IMR-90 (cell line): ENCODE data around the gene DGLUCY. TPM values are rescaled to one million over a fixed set of nuclear protein-coding genes. Genes with fewer than 3 reads are reported as not detected.
A peak's percentile ranks its signal among the peaks of the same experiment; 100 is the strongest.

Source experiments
- ATAC-seq: fragments of 200-7000 bp; cut with Tn5 transposase; 2 replicates; pipeline ENCODE4 v1.9.1; 2020; ENCODE audit warnings: low read depth, mild to moderate bottlenecking, moderate library complexity
- BruUV-seq: library from RNA; stranded (reverse); fragments of 400-500 nt; replicated peaks from 2 replicates; lab custom pipeline; 2021; lab: Mats Ljungman, UMichigan
- CTCF ChIA-PET: fragments of 300-600 bp; formaldehyde crosslinking; extraction: SDS; loops from one replicate; lab custom pipeline; 2021; ENCODE audit warnings: antibody characterized with exemption; lab: Yijun Ruan, JAX
- POLR2A ChIA-PET: fragments of 300-600 bp; sonication (Branson Sonifier 250); formaldehyde crosslinking; loops from one replicate; lab custom pipeline; 2022; ENCODE audit warnings: antibody characterized with exemption; ENCODE audit not compliant: unreplicated experiment; lab: Charles Lee
- DNase-seq: peaks from one replicate; pipeline ENCODE4 v3.0.0; 2013
- H2AFZ ChIP-seq: replicated peaks from 2 replicates; pipeline ENCODE3; 2013; ENCODE audit warnings: low read length, mild to moderate bottlenecking; ENCODE audit not compliant: poor library complexity
- H2AK5ac ChIP-seq: 2 replicates; pipeline ENCODE4 v1.6.1; 2013; ENCODE audit warnings: low read depth, low read length, inconsistent platforms
- H2AK9ac ChIP-seq: replicated peaks from 2 replicates; pipeline ENCODE3; 2013; ENCODE audit warnings: mild to moderate bottlenecking, low read depth, low read length, moderate library complexity; ENCODE audit not compliant: poor library complexity
- H2BK120ac ChIP-seq: 2 replicates; pipeline ENCODE4 v1.6.1; 2013; ENCODE audit warnings: low read depth, low read length, inconsistent platforms
- H2BK15ac ChIP-seq: 3 replicates; pipeline ENCODE4 v1.6.1; 2013; ENCODE audit warnings: low read depth, low read length, inconsistent platforms
- H2BK20ac ChIP-seq: 2 replicates; pipeline ENCODE4 v1.6.1; 2013; ENCODE audit warnings: low read depth, mild to moderate bottlenecking, inconsistent platforms, low read length, moderate library complexity
- H2BK5ac ChIP-seq: 2 replicates; pipeline ENCODE4 v1.6.1; 2013; ENCODE audit warnings: mild to moderate bottlenecking, low read depth, low read length, inconsistent platforms; ENCODE audit not compliant: poor library complexity, severe bottlenecking
- H3K14ac ChIP-seq: replicated peaks from 2 replicates; pipeline ENCODE4 v1.6.1; 2013; ENCODE audit warnings: low read depth, low read length, inconsistent platforms
- H3K18ac ChIP-seq: 2 replicates; pipeline ENCODE4 v1.6.1; 2013; ENCODE audit warnings: low read depth, low read length, control low read depth
- H3K23ac ChIP-seq: 2 replicates; pipeline ENCODE4 v1.6.1; 2013; ENCODE audit warnings: low read depth, low read length, inconsistent platforms
- H3K27ac ChIP-seq: 2 replicates; pipeline ENCODE4 v1.5.1; 2013; ENCODE audit warnings: mild to moderate bottlenecking, control low read depth, low read length; ENCODE audit not compliant: insufficient read depth
- H3K27me3 ChIP-seq: 2 replicates; pipeline ENCODE4 v1.6.1; 2013; ENCODE audit warnings: low read length; ENCODE audit not compliant: control insufficient read depth, insufficient read depth
- H3K36me3 ChIP-seq: 2 replicates; pipeline ENCODE4 v1.6.1; 2013; ENCODE audit warnings: low read length, mixed read lengths; ENCODE audit not compliant: control insufficient read depth, insufficient read depth
- H3K4ac ChIP-seq: 2 replicates; pipeline ENCODE4 v1.6.1; 2013; ENCODE audit warnings: low read depth, low read length, inconsistent platforms
- H3K4me1 ChIP-seq: 2 replicates; pipeline ENCODE4 v1.6.1; 2013; ENCODE audit warnings: low read length, mixed read lengths; ENCODE audit not compliant: control insufficient read depth, insufficient read depth
- H3K4me2 ChIP-seq: 2 replicates; pipeline ENCODE4 v1.6.1; 2013; ENCODE audit warnings: low read depth, mild to moderate bottlenecking, control low read depth, low read length, moderate library complexity
- H3K4me3 ChIP-seq: 2 replicates; pipeline ENCODE4 v1.5.1; 2013; ENCODE audit warnings: low read depth, mild to moderate bottlenecking, control low read depth, low read length, moderate library complexity; ENCODE audit not compliant: insufficient read depth
- H3K56ac ChIP-seq: 2 replicates; pipeline ENCODE4 v1.6.1; 2013; ENCODE audit warnings: low read length, inconsistent platforms; ENCODE audit not compliant: insufficient read depth; ENCODE audit errors: extremely low read depth
- H3K79me1 ChIP-seq, 2 experiments: 2 replicates each; pipeline ENCODE4 v1.6.1; 2013; ENCODE audit warnings: low read length in 2 of 2, inconsistent platforms in 1 of 2, low read depth in 1 of 2
- H3K9ac ChIP-seq: 2 replicates; pipeline ENCODE4 v1.6.1; 2013; ENCODE audit warnings: low read depth, low read length, control low read depth
- H3K9me1 ChIP-seq: 2 replicates; pipeline ENCODE4 v1.6.1; 2013; ENCODE audit warnings: low read length, inconsistent platforms; ENCODE audit not compliant: insufficient read depth
- H3K9me3 ChIP-seq: 2 replicates; pipeline ENCODE4 v1.6.1; 2013; ENCODE audit warnings: low read length; ENCODE audit not compliant: control insufficient read depth, insufficient read depth
- H4K20me1 ChIP-seq: 2 replicates; pipeline ENCODE4 v1.6.1; 2013; ENCODE audit warnings: low read length, inconsistent platforms; ENCODE audit not compliant: insufficient read depth
- H4K5ac ChIP-seq: 2 replicates; pipeline ENCODE4 v1.6.1; 2013; ENCODE audit warnings: mild to moderate bottlenecking, low read depth, low read length, control low read depth
- H4K8ac ChIP-seq, 2 experiments: 2 replicates each; pipeline ENCODE4 v1.6.1; 2013; ENCODE audit warnings: low read depth in 2 of 2, low read length in 2 of 2, control low read depth in 1 of 2, inconsistent platforms in 1 of 2
- H4K91ac ChIP-seq: 2 replicates; pipeline ENCODE4 v1.6.1; 2013; ENCODE audit warnings: low read depth, low read length, inconsistent platforms; ENCODE audit not compliant: insufficient read depth
- CEBPB ChIP-seq: IDR thresholded peaks from 2 replicates; pipeline ENCODE4 v1.6.1; 2012; ENCODE audit warnings: low read depth, low read length, improper control_type of control experiment
- CTCF ChIP-seq: conservative IDR thresholded peaks from 2 replicates; pipeline ENCODE4 v1.5.1; 2012; ENCODE audit warnings: mild to moderate bottlenecking, low read depth, low read length, improper control_type of control experiment
- FOS ChIP-seq: fragments of 150-350 bp; IDR thresholded peaks from 2 replicates; pipeline ENCODE4 v1.6.1; 2016; ENCODE audit warnings: low read depth, low read length
- MAFK ChIP-seq: IDR thresholded peaks from 2 replicates; pipeline ENCODE4 v1.6.1; 2012; ENCODE audit warnings: low read depth, low read length, improper control_type of control experiment
- MAZ ChIP-seq: IDR thresholded peaks from 2 replicates; pipeline ENCODE4 v1.6.1; 2012; ENCODE audit warnings: low read depth, mild to moderate bottlenecking, low read length, improper control_type of control experiment, moderate library complexity, borderline replicate concordance
- MXI1 ChIP-seq: IDR thresholded peaks from 2 replicates; pipeline ENCODE4 v1.6.1; 2012; ENCODE audit warnings: low read depth, mild to moderate bottlenecking, low read length, moderate library complexity, borderline replicate concordance
- NFE2L2 ChIP-seq: fragments of 150-350 bp; IDR thresholded peaks from 2 replicates; pipeline ENCODE4 v1.6.1; 2016; ENCODE audit warnings: low read depth, mild to moderate bottlenecking, low read length
- RCOR1 ChIP-seq: IDR thresholded peaks from 2 replicates; pipeline ENCODE4 v1.6.1; 2012; ENCODE audit warnings: mild to moderate bottlenecking, low read length, improper control_type of control experiment; ENCODE audit not compliant: insufficient replicate concordance
- RFX5 ChIP-seq: IDR thresholded peaks from 2 replicates; pipeline ENCODE4 v1.8.0; 2012; ENCODE audit warnings: low read depth, mild to moderate bottlenecking, low read length, moderate library complexity
- SMC3 ChIP-seq: fragments of 150-350 bp; IDR thresholded peaks from 2 replicates; pipeline ENCODE4 v1.6.1; 2016; ENCODE audit warnings: low read depth, mild to moderate bottlenecking, antibody characterized with exemption, low read length, moderate library complexity
- WGBS, 2 experiments: methylation state at CpG; one replicate each; pipeline versions ENCODE4 v1.1.5 to v1.1.7; 2013; ENCODE audit warnings: missing lambda C conversion rate in 2 of 2; ENCODE audit not compliant: insufficient read length in 1 of 2; ENCODE audit errors: extremely low coverage in 2 of 2; 5-methylcytosine and 5-hydroxymethylcytosine counted together
- dilution Hi-C: fragments of 300-500 bp; cut with HindIII; formaldehyde crosslinking; loops from one replicate; pipeline ENCODE4 v1.14.3; 2018; ENCODE audit warnings: low sequenced_read_pairs; ENCODE audit not compliant: unreplicated experiment
- in situ Hi-C: fragments of 300-500 bp; cut with MboI; formaldehyde crosslinking; loops from 3 replicates; pipeline ENCODE4 v1.14.3; 2019; ENCODE audit warnings: low sequenced_read_pairs, inconsistent platforms, mixed read lengths
- intact Hi-C: fragments of 100-400 bp; cut with micrococcal nuclease; formaldehyde crosslinking; loops from 2 replicates; pipeline ENCODE4 v1.10.0; 2022
- polyA plus RNA-seq, 3 experiments: library from polyadenylated mRNA; depleted of rRNA; stranded (reverse); fragments of >200 nt; gene quantifications; 2 replicates each; pipeline ENCODE4 v1.2.3, GENCODE V29; 2012; ENCODE audit warnings: low replicate concordance in 1 of 3
- total RNA-seq: library from RNA; depleted of rRNA; stranded (reverse); fragments of >200 nt; gene quantifications from 2 replicates; pipeline ENCODE4 v1.2.3, GENCODE V29; 2012
- TF ChIP-seq, protein P1 (sequence below): fragments of 150-350 bp; IDR thresholded peaks from 2 replicates; pipeline ENCODE4 v1.6.1; 2017; ENCODE audit warnings: mild to moderate bottlenecking, antibody characterized with exemption, low read length, low read depth

DGLUCY gene
- total and polyA plus RNA-seq, 2 of the 4 experiments (the other 2 are of a cell fraction), result 8.5 to 13.3 TPM

DNA sequence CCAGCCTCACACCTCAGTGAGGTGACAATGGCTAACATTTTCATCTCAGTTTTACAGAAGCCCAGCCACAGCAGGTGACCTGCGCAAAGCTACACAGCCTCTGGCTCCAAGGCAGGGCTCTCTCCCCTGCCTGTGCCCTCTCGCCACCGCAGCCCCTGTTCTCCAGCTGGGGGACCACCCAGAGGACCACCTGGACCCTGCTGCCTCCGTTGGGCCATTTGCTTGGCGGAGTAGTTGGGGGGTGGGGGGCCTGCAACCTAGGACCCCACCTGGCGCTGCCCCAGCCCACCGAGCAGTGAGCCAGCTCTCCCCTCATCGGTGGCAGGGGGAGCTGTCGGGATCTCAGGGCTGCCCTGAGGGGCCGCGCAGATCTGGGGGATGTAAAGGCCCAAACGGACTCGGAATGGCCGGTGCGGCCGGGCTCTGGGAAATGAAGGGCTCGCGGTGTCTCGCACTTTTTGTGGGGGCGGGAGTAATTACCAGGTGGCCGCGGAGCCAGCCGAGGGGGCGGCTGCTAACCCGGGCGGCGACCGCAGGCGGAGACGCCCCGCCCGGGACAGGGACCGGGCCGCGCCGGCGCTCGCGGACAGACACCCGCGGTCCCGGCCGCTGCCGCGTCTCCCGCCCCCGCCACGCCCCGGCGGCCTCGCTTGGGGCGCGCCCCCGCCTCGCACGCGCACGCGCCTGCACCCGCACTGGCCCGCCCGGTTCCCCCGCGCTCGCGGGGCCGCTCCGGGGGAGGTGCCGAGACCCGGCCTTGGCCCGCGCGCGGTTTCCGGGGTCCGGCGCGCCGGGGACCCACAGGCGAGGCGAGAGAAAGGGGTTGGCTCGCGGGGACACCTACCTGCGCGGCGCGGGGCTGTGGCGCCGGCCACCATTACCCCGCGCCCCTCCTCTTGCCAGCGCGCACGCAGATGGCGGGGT lies 139.3 kb downstream of the DGLUCY start (continued):
- TF ChIP-seq, protein P1, sequence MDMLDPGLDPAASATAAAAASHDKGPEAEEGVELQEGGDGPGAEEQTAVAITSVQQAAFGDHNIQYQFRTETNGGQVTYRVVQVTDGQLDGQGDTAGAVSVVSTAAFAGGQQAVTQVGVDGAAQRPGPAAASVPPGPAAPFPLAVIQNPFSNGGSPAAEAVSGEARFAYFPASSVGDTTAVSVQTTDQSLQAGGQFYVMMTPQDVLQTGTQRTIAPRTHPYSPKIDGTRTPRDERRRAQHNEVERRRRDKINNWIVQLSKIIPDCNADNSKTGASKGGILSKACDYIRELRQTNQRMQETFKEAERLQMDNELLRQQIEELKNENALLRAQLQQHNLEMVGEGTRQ, result no peak

GRCh38 chr14:91253795-91254323 lies 140.0 kb downstream of the DGLUCY start:
- ChIA-PET CTCF (no interaction called here), POLR2A (no interaction called here)
- 0 out of 2 replicates have a peak, but pooled peaks cover 5% of the 10 kb centered on the region for H3K9me1 ChIP-seq
- dilution Hi-C loops, result no loop called here
- H4K8ac ChIP-seq, result no peak overlapping the region
- DNase-seq (no peak), ATAC-seq (no peak; the same call in 1 of the 2 replicates)
- H2AK5ac ChIP-seq, result no peak overlapping the region
- no peak overlapping the region for H3K18ac ChIP-seq
- no peaks in the 10 kb centered on the region for H3K79me1 ChIP-seq
- no TSS peak for BruUV-seq
- no peak overlapping the region for H3K4ac ChIP-seq
- no peaks in the 10 kb centered on the region for H3K9me3 ChIP-seq
- H3K27ac ChIP-seq, result no peak overlapping the region
- intact Hi-C loops, result no loop called here
- no peak overlapping the region for H3K9ac ChIP-seq
- no peak overlapping the region for H3K14ac ChIP-seq
- no peaks in the 10 kb centered on the region for H3K36me3 ChIP-seq
- H3K27me3 ChIP-seq, result peaks cover 23% of the 10 kb centered on the region; the same call in 1 of the 2 replicates
- no peaks in the 10 kb centered on the region for H4K20me1 ChIP-seq
- no peak overlapping the region for H2BK120ac ChIP-seq
- peak overlapping the region; percentile 39 for H2AK9ac ChIP-seq
- H3K56ac ChIP-seq, result no peak overlapping the region
- H2BK20ac ChIP-seq, result no peak overlapping the region
- WGBS, 2 experiments, result 20% methylated on average over 8 of the region's 20 CpGs; no CpG with 5 or more reads in 1 of the 2 experiments
- H4K91ac ChIP-seq, result no peak overlapping the region
- no peak overlapping the region for H3K23ac ChIP-seq
- H2BK15ac ChIP-seq, result no peak overlapping the region
- H2BK5ac ChIP-seq, result no peak overlapping the region
- peak overlapping the region; percentile 48 for H3K4me2 ChIP-seq
- H3K4me3 ChIP-seq, result peak overlapping the region; percentile 41
- H3K4me1 ChIP-seq, result peaks cover 2% of the 10 kb centered on the region; the same call in 1 of the 2 replicates
- in situ Hi-C loops, result no loop called here
- H4K5ac ChIP-seq, result no peak overlapping the region
- H2AFZ ChIP-seq, result peak overlapping the region; percentile 92
- TF ChIP-seq MXI1, result no peak
- TF ChIP-seq SMC3, result no peak
- no peak for TF ChIP-seq RCOR1
- TF ChIP-seq NFE2L2, result no peak
- no peak for TF ChIP-seq CEBPB
- no peak for TF ChIP-seq CTCF
- TF ChIP-seq, protein P1, result no peak
- TF ChIP-seq FOS, result no peak
- no peak for TF ChIP-seq RFX5
- no peak for TF ChIP-seq MAZ
- TF ChIP-seq MAFK, result no peak
